Measurements from ENCODE around the gene GRK5.

GRK5 gene

GRCh38 chr10:119473771-119474170 is 266.4 kb downstream of the GRK5 start:
- Histone ChIP-seq H3F3A (ENCODE audit: control insufficient read depth, insufficient read depth) (peaks cover 9% of the 10 kb centered on the region), H3K27me3 (ENCODE audit: control insufficient read depth, low read length) (no peaks in the 10 kb centered on the region), H3K27ac (ENCODE audit: low read depth, low read length) (no peak overlapping the region), H4K20me1 (ENCODE audit: control insufficient read depth, insufficient read depth, low read depth, low read length) (no peaks in the 10 kb centered on the region), H3K4me1 (ENCODE audit: control insufficient read depth, low read length) (peaks cover 34% of the 10 kb centered on the region), H3K9me2 (replicated peaks; ENCODE audit: control insufficient read depth, low read length) (no peaks in the 10 kb centered on the region), H3K36me3 (ENCODE audit: control insufficient read depth, low read length) (no peaks in the 10 kb centered on the region), H3K9me3 (ENCODE audit: control insufficient read depth, insufficient read depth, low read length) (peaks cover 11% of the 10 kb centered on the region; the same call in 1 of the 2 replicates), H3K4me3 (ENCODE audit: low read length) (no peak overlapping the region), H3K79me2 (ENCODE audit: control insufficient read depth, low read length) (no peaks in the 10 kb centered on the region), H3K4me2 (ENCODE audit: low read length) (no peak overlapping the region)
- TF ChIP-seq EZH2phosphoT487 (IDR thresholded peaks at IDR 0.05; ENCODE audit: borderline replicate concordance, low read length) = no peak
- no peak for TF ChIP-seq CTCF (IDR thresholded peaks at IDR 0.05; ENCODE audit: low read depth, low read length, poor library complexity, severe bottlenecking)

- Histone ChIP-seq H3K4me1 (ENCODE audit: control insufficient read depth, low read length) (peaks cover 43% of the 10 kb centered on the region), H3K9me2 (replicated peaks; ENCODE audit: control insufficient read depth, low read length) (no peaks in the 10 kb centered on the region), H3K9me3 (ENCODE audit: control insufficient read depth, insufficient read depth, low read length) (peaks cover 11% of the 10 kb centered on the region; the same call in 1 of the 2 replicates), H3K27me3 (ENCODE audit: control insufficient read depth, low read length) (no peaks in the 10 kb centered on the region), H3K4me3 (ENCODE audit: low read length) (no peak overlapping the region), H3K79me2 (ENCODE audit: control insufficient read depth, low read length) (no peaks in the 10 kb centered on the region), H3K27ac (ENCODE audit: low read depth, low read length) (no peak overlapping the region), H3K36me3 (ENCODE audit: control insufficient read depth, low read length) (no peaks in the 10 kb centered on the region), H3K4me2 (ENCODE audit: low read length) (no peak overlapping the region), H3F3A (ENCODE audit: control insufficient read depth, insufficient read depth) (peaks cover 9% of the 10 kb centered on the region), H4K20me1 (ENCODE audit: control insufficient read depth, insufficient read depth, low read depth, low read length) (no peaks in the 10 kb centered on the region)
- TF ChIP-seq EZH2phosphoT487 (IDR thresholded peaks at IDR 0.05; ENCODE audit: borderline replicate concordance, low read length) = no peak
- TF ChIP-seq CTCF (IDR thresholded peaks at IDR 0.05; ENCODE audit: low read depth, low read length, poor library complexity, severe bottlenecking) = no peak
Observed at GRCh38 chr10:119474606-119475005, 267.2 kb downstream of the GRK5 start.

- H3K27ac ChIP-seq (ENCODE audit: low read depth, low read length) = peak overlapping the region; percentile 90
Observed at GRCh38 chr10:119477444-119477843, 270.1 kb downstream of the GRK5 start.

More at GRCh38 chr10:119477444-119477843, 270.1 kb downstream of the GRK5 start:
- Histone ChIP-seq H3K4me2 (ENCODE audit: low read length) (peak overlapping the region; percentile 97), H3K36me3 (ENCODE audit: control insufficient read depth, low read length) (no peaks in the 10 kb centered on the region), H3F3A (ENCODE audit: control insufficient read depth, insufficient read depth) (peaks cover 9% of the 10 kb centered on the region), H3K79me2 (ENCODE audit: control insufficient read depth, low read length) (no peaks in the 10 kb centered on the region), H3K27me3 (ENCODE audit: control insufficient read depth, low read length) (no peaks in the 10 kb centered on the region), H3K4me1 (ENCODE audit: control insufficient read depth, low read length) (peaks cover 44% of the 10 kb centered on the region), H3K9me2 (replicated peaks; ENCODE audit: control insufficient read depth, low read length) (no peaks in the 10 kb centered on the region), H4K20me1 (ENCODE audit: control insufficient read depth, insufficient read depth, low read depth, low read length) (no peaks in the 10 kb centered on the region), H3K4me3 (ENCODE audit: low read length) (peak overlapping the region; percentile 75), H3K9me3 (ENCODE audit: control insufficient read depth, insufficient read depth, low read length) (peaks cover 11% of the 10 kb centered on the region; the same call in 1 of the 2 replicates)
- no peak for TF ChIP-seq CTCF (IDR thresholded peaks at IDR 0.05; ENCODE audit: low read depth, low read length, poor library complexity, severe bottlenecking)
- TF ChIP-seq EZH2phosphoT487 (IDR thresholded peaks at IDR 0.05; ENCODE audit: borderline replicate concordance, low read length) = no peak
